ENCODE results near the gene GJB3. TPM values are rescaled to one million over a fixed set of nuclear protein-coding genes. Genes with fewer than 3 reads are reported as not detected.
"Not testable (repeated sequence)": the region's sequence is repeated elsewhere in the genome, so short reads cannot be mapped to it uniquely, and the experiment has no call there.

The GJB3 gene
- total RNA-seq, 1 donor from 2014 or later = not detected

DNA sequence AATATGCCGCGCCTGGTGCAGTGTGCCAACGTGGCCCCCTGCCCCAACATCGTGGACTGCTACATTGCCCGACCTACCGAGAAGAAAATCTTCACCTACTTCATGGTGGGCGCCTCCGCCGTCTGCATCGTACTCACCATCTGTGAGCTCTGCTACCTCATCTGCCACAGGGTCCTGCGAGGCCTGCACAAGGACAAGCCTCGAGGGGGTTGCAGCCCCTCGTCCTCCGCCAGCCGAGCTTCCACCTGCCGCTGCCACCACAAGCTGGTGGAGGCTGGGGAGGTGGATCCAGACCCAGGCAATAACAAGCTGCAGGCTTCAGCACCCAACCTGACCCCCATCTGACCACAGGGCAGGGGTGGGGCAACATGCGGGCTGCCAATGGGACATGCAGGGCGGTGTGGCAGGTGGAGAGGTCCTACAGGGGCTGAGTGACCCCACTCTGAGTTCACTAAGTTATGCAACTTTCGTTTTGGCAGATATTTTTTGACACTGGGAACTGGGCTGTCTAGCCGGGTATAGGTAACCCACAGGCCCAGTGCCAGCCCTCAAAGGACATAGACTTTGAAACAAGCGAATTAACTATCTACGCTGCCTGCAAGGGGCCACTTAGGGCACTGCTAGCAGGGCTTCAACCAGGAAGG is 4.3 kb downstream of the GJB3 start:
- intact Hi-C loops (cut with micrococcal nuclease) = no loop called here

DNA sequence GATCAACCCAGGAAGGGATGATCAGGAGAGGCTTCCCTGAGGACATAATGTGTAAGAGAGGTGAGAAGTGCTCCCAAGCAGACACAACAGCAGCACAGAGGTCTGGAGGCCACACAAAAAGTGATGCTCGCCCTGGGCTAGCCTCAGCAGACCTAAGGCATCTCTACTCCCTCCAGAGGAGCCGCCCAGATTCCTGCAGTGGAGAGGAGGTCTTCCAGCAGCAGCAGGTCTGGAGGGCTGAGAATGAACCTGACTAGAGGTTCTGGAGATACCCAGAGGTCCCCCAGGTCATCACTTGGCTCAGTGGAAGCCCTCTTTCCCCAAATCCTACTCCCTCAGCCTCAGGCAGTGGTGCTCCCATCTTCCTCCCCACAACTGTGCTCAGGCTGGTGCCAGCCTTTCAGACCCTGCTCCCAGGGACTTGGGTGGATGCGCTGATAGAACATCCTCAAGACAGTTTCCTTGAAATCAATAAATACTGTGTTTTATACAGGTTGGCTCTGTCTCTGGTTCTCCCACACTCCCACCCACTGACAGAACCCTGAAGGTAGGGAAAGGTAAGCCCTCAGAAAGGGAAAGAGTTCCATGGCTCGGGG is 5.0 kb downstream of the GJB3 start:
- intact Hi-C loops (cut with micrococcal nuclease) = loop anchor here (1.0 kb wide), 4 partner anchors 66 to 988 kb away; no protein-coding TSS in a partner anchor

DNA sequence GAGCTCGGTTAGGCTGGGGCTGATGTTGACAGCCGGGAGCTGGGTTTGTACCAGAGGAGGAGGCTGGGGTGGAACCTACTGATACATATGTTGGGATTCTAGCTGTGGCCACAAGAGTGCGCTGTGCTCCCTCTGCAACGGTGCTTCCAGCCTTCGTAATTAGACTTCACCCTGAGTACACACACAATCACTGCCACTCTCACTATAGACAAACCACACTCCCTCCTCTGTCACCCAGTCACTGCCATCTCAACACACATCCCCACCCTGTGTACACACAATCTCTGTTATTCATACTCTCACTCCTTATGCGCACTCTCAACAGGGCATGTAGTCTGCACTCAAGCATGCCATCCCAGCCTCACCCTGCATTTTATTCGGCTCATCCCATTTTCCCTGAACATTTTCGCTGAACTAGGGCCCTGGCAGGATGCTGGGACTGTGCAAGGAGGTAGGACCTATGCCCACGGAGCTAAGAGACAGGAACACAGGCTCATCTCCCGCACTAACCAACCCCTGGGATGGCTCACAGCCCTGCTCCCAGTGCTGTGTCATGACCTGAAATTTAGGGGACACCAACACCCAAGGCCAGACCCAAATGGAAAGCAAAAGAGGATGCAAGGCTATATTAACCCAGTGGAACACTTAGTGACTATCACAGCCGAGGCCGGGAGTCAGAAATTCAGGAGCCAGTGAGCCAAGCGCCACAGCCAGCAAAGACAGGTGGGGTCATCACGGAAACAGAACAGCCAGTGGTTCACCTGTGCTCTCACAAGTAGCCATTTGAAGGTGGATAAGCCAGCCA is 5.7 kb downstream of the GJB3 start:
- intact Hi-C loops (cut with micrococcal nuclease) = loop anchor here (1.0 kb wide), 4 partner anchors 66 to 988 kb away; no protein-coding TSS in a partner anchor

DNA sequence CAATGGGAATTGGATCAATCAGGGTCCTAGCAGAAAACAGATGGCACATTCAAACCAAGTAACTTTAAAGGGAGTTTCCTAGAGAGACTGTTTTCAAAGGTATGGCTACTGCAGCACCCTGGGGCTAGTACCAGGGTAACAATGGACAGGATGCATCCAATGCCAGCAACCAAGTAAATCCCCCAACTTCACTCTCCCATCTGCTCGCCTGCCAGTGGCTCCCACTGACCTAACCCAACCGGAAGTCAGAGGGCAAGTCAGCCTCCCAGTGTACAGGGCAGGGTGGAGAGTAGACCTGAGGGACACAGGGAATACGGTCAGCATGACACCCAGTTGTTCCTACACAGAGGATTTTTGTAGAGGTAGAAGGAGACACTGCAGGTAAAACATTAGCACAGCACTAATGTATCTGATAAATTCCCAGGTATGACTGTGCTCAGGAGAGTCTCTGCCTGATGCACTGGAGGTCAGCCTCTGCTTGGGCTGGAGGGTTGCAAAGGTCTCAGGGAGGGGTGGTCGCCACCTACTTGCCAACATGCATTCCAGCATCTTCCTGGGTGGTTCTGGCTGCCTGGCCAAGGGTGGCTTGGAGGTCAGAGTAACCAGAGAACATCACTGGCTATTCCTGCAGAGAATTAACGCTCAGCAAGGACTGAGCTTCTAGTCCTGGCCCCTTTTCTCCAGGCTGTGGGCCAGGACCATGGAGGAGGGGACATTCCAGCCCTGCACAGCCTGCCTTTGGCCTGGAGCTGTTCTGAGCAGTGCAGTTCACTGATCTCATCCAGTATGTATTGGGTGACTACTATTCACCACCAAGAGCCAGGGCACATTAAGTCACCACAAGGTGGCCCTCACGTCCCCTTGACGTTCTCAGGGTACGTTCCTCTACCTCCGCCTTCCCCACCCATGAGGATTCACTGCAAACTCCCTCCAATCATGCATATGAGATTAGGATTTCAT is 6.7 kb downstream of the GJB3 start:
- intact Hi-C loops (cut with micrococcal nuclease) = no loop called here

DNA sequence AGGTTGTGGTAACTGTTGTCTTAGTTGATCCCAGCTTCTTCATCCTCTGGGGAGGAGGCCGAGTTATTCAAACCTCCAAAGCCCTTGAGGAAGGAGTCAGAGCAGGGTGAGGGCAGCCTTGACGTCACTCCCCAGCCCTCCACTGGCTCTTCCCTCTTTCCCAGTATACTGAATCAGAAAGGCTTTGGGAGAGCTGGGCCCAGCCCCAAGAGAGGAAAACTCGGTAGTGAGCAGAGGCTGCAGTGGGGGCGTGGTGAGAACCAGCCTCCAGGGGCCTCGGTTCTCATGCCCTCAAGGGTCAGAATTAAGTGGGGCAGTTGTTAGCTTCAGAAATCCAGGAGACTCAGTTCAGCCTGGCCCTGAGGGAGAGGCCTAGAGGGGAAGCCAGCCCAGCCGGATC is 10.0 kb downstream of the GJB3 start:
- intact Hi-C loops (cut with micrococcal nuclease) = no loop called here

GRCh38 chr1:34792424-34792823 is 11.4 kb downstream of the GJB3 start:
- intact Hi-C loops (cut with micrococcal nuclease) = no loop called here

DNA sequence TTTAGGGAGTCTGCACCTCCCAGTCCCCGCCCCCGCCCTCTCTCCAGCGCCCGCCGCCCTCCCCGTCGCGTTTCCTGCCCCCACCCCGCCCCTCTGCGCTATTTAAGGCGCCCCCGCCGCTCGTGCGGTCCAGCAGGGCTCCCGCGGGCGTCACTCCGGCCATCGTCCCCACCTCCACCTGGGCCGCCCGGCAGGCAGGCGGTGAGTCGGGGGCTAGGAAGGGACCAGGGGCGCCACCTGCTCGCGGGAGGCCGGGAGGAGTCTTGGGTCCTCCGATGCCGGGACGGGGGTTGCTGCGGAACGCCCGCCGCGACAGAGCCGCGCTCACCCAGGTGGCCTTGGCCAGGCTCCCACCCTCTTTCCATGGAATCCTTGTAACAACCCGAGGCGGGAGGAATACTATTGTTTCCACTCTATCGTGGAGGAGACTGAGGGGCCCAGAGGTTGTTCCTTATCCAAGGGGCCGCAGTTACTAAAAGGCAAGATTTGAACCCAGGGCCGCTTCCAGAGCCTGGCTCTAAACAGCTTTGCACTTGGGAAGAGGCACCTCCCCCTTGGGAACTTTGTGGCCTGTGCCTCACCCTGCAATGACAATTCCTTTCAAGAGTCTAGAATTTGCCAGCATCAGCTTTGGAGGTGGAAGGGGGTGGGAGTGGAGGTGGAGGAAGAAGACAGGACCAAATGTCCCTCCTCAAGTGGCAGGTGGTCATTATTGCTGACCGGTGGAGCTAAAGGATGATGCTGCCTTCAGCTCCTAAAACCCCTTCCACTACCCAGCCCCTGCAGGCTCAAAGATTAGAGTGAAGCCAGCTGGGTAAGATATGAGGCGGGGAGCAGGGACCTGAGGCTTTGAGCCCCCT is 12.1 kb downstream of the GJB3 start, which contains the start of gene GJA4:
Gene GJA4, plus strand, starts transcription at position 132 of the 860 bp plus-strand sequence. CDS start 1,215 bp downstream, outside the sequence.
- intact Hi-C loops (cut with micrococcal nuclease) = no loop called here

DNA sequence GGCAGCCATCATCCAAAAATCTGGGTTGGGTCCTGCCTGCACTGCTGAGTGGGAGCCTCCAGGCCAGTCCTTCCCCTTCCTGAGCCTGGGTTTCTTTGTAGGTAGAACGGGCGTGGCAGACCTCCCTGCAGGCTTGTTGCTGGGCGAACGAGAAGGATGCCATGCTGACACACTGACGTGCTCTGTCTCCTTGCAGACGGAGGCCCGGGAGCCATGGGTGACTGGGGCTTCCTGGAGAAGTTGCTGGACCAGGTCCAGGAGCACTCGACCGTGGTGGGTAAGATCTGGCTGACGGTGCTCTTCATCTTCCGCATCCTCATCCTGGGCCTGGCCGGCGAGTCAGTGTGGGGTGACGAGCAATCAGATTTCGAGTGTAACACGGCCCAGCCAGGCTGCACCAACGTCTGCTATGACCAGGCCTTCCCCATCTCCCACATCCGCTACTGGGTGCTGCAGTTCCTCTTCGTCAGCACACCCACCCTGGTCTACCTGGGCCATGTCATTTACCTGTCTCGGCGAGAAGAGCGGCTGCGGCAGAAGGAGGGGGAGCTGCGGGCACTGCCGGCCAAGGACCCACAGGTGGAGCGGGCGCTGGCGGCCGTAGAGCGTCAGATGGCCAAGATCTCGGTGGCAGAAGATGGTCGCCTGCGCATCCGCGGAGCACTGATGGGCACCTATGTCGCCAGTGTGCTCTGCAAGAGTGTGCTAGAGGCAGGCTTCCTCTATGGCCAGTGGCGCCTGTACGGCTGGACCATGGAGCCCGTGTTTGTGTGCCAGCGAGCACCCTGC is 13.2 kb downstream of the GJB3 start:
- intact Hi-C loops (cut with micrococcal nuclease) = no loop called here

DNA sequence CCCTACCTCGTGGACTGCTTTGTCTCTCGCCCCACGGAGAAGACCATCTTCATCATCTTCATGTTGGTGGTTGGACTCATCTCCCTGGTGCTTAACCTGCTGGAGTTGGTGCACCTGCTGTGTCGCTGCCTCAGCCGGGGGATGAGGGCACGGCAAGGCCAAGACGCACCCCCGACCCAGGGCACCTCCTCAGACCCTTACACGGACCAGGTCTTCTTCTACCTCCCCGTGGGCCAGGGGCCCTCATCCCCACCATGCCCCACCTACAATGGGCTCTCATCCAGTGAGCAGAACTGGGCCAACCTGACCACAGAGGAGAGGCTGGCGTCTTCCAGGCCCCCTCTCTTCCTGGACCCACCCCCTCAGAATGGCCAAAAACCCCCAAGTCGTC is 13.8 kb downstream of the GJB3 start:
- intact Hi-C loops (cut with micrococcal nuclease) = no loop called here

GRCh38 chr1:34795916-34796315 is 14.9 kb downstream of the GJB3 start:
- intact Hi-C loops (cut with micrococcal nuclease) = no loop called here

DNA sequence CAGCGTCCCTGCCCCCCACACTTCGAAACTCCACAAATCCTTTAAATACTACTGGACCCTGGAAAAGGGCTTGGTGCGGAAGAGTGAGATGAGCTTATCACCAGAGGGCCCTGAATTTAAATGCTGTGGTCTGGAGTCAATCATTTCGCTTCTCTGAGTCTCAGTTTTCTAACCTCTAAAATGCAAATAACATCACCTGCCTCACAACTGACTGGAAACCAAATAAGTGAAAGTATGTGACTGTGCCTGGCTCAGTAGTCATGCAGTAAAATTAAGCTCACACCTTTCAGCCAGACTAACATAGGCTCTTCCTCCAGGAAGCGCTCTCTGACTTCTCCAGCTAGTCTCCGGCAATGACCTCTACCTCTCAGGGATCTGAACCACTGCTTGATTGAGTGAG is 16.0 kb downstream of the GJB3 start:
- intact Hi-C loops (cut with micrococcal nuclease) = no loop called here

- intact Hi-C loops (cut with micrococcal nuclease) = no loop called here
Observed at GRCh38 chr1:34800214-34800613, 19.2 kb downstream of the GJB3 start.

DNA sequence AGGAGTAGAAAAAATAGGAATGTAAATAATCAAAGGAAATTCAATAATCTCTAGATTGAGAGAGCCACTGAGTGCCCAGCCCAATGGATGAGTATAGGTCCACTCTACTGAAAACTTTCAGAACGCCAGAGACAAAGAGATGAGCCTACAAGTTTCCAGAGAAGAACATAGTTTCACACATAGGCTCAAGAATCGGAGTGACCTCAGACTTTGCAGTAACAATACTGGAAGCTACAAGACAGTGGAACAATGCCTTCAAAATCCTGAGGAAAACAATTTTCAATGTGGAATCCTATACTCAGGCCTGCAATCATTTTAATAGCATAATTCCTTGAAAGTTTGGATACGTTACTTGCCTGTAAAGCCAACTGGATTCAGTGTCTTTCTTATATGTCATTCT is 22.8 kb downstream of the GJB3 start:
- intact Hi-C loops (cut with micrococcal nuclease) = no loop called here

DNA sequence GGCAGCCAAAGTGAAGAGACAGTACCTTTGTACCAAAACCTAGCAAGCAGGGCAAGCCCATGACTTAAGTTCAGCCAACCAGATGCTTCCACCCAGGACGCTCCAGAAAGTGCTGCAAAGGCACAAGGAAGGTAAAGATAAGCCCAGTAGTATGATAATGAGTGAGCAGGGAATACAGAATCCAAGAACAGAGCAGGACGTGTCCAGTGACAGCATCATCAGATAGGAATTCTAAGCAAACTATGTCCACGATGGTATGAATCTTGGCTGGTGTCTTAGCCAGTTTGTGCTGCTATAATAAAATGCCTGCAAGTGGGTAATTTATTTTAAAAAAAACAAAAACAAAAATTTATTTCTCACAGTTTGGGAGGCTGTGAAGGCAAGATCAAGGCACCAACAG is 25.4 kb downstream of the GJB3 start:
- intact Hi-C loops (cut with micrococcal nuclease) = no loop called here

DNA sequence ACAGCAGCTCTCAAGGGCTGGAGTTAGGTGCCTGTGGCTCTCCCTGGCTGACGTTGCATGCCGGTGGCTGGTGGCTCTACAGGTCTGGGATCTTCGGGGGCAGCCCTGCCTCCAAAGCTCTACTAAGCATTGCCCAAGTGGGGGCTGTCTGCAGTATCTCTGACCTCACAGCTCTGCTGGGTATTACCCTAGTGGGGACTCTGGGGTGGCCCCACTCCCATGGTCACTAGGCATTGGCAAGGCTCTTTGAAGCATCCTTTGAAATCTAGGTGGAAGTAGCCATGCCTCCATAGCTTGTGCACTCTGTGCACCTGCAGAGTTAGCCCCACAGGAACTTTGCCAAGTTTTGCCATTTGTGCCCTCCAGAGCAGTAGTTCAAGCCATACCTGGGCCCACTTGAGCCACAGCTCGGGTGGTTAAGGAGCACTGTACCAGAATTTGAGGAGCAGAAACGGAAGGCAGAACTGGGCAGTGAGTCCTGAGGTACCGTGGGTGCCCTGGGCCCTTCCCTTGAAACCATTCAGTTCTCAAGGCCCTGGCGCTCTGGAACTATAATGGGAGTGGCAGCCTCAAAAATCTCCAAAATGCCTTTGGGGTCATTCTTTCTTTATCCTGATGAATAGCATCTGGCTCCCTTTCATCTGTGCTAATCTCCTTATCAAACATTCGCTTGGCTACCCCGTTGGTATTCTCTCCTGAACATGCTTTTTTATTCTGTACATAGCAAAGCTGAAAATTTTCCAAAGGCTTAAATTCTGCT is 27.2 kb downstream of the GJB3 start:
- intact Hi-C loops (cut with micrococcal nuclease) = no loop called here

DNA sequence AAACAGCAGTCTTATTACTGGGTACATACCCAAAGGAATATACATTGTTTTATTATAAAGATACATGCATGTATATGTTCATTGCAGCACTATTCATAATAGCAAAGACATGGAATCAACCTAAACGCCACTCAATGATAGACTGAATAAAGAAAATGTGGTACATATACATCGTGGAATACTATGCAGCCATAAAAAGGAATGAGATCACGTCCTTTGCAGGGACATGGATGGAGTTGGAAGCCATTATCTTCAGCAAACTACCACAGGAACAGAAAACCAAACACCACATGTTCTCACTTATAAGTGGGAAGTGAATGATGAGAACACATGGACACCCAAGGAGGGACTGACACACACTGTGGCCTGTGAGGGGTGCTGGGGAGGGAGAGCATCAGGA is 29.8 kb downstream of the GJB3 start:
- intact Hi-C loops (cut with micrococcal nuclease) = not testable (repeated sequence)

GRCh38 chr1:34816332-34816731 is 35.3 kb downstream of the GJB3 start:
- intact Hi-C loops (cut with micrococcal nuclease) = no loop called here

DNA sequence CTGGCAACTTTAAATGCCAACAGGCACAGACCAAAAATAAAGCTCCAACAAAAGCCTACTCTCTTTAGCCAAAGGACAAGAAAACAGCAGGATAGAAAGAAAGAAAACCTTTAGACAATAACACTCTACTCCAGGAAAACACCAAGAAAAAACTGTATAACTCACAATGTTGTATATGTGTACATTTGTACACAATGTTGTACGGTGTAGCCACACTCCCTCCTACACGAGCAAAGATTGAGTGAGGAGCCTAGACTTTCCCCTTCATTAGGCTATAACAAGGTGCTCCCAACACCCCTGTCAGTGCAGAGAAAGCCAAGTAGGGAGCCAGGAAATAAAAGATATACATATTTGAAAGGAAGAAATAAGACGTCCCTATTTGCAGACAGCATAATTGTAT is 35.8 kb downstream of the GJB3 start:
- intact Hi-C loops (cut with micrococcal nuclease) = no loop called here

GRCh38 chr1:34818862-34819261 is 37.8 kb downstream of the GJB3 start:
- intact Hi-C loops (cut with micrococcal nuclease) = not testable (repeated sequence)
